Muscle of back (tissue), 11 donors: ENCODE results near the gene TBC1D22A. TPM values are rescaled to one million over a fixed set of nuclear protein-coding genes. Genes with fewer than 3 reads are reported as not detected.
A peak's percentile ranks its signal among the peaks of the same experiment; 100 is the strongest.
"Not testable (repeated sequence)": the region's sequence is repeated elsewhere in the genome, so short reads cannot be mapped to it uniquely, and the experiment has no call there.

Experiments used
- DNase-seq, 3 donors: peaks; one replicate each; pipeline versions ENCODE4 v3.0.0 to v3.0.0-alpha.2; 2013
- polyA plus RNA-seq, 10 donors: library from polyadenylated mRNA; unstranded; fragments of 120-200 nt; gene quantifications; one replicate each; pipeline ENCODE4 v1.2.1, GENCODE V29; 2013; ENCODE audit not compliant: insufficient read length in 10 of 10

TBC1D22A gene
- polyA plus RNA-seq, 10 donors, result 10.6 to 14.9 (median 13.4) TPM

GRCh38 chr22:47166033-47166404, 403.6 kb downstream of the TBC1D22A start:
- DNase-seq, result no peak

DNA sequence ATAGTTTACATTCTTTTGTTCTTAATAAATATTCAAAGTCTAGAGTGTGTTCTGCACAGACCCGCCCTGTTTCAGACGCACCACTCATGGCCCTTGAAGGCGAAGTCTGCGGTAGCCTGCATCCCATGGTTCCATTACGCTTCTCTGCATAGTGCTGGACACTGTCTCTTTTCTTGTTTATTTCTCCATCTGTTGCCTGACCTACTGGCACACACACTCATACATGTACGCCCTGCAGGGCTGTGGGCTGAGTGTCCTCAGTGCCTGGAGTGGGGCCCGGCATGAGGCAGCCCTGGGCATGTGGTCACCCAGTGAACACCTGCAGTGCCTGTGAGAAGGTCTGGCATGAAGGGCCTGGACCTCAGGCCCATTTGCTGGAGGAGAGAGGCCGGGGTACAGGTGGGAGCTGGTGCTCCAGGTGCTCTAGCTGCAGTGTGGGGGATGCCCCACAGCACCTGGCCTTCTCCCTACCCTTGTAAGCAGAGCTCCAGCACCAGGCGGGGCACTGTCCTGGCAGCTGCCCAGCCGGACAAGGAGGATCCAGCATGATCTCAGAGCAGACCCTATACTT, 404.1 kb downstream of the TBC1D22A start:
- no peak for DNase-seq

GRCh38 chr22:47167056-47167455, 404.6 kb downstream of the TBC1D22A start:
- no peak for DNase-seq

DNA sequence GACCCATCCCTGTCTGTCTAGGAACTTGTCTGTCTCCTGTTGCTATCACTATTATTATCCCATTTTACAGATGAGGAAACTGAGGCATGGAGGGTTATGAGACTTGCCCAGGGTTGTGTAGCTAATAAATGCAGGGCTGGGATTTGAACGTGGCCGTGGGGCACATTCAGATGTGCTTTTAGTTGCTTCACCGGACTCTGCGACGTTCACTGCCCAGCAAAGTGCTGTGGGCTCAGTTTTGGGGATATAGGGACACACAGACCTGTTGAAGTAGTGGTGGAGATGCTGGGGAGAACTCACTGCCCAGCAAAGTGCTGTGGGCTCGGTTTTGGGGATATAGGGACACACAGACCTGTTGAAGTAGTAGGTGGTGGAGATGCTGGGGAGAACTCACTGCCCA, 405.5 kb downstream of the TBC1D22A start:
- DNase-seq, result not testable (repeated sequence)

GRCh38 chr22:47168441-47168840, 406.0 kb downstream of the TBC1D22A start:
- DNase-seq, result no peak

DNA sequence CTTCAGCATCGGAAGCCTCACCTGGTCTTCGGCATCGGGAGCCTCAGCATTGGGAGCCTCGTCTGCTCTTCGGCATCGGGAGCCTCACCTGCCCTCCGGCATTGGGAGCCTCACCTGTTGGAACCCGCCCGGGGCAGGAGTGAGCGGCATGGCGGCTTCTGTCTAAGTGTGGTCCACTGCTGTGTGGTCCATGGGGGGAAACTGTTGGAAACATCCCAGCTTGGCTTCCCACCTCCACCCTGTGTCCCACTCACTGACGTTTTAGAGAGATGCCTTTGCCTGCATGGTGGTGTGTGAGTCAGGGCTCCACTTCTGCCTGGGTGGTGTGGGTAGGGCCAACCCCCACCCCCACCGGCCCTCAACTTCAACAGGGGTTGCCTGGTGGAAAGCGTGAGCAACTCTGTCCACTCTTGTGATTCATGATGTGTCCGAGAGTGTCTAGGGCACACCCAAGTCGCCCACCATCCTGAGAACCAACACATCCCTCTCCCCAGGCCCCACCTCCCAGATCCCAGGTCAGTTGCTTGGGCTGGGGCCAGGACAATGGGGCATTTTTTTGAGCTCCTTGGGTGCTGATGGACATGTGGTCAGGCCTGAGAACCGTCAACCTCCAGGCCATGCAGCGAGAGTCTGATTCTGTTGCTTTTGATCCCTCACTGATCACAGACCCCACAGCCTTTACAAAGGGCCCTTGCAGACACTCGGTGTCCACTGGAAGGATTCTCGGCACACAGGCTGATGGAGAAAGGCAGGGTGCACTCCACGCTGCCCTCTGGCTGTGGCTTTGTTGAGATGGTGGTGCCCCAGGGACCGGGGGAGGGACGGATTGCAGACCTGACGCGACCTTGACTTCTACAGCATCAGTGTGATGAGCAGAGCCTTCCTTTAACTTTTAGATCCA, 406.7 kb downstream of the TBC1D22A start:
- DNase-seq, result no peak

DNA sequence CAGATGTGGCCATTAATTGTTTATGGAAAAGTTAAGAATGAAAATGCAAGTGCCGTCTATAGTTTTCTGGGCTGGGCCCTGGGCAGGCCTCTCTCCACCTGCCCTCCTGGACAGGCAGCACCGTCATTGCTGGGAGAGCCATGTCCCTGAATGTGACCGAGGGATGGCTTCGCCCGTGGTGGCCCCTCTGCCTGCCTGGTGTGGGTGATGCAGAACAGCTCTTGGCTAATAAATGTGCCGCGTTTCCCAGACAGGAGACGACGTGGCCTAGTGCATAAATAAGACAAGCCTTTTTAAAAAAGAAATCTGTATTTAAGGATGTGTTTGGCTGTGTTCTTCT, 407.3 kb downstream of the TBC1D22A start:
- no peak for DNase-seq

DNA sequence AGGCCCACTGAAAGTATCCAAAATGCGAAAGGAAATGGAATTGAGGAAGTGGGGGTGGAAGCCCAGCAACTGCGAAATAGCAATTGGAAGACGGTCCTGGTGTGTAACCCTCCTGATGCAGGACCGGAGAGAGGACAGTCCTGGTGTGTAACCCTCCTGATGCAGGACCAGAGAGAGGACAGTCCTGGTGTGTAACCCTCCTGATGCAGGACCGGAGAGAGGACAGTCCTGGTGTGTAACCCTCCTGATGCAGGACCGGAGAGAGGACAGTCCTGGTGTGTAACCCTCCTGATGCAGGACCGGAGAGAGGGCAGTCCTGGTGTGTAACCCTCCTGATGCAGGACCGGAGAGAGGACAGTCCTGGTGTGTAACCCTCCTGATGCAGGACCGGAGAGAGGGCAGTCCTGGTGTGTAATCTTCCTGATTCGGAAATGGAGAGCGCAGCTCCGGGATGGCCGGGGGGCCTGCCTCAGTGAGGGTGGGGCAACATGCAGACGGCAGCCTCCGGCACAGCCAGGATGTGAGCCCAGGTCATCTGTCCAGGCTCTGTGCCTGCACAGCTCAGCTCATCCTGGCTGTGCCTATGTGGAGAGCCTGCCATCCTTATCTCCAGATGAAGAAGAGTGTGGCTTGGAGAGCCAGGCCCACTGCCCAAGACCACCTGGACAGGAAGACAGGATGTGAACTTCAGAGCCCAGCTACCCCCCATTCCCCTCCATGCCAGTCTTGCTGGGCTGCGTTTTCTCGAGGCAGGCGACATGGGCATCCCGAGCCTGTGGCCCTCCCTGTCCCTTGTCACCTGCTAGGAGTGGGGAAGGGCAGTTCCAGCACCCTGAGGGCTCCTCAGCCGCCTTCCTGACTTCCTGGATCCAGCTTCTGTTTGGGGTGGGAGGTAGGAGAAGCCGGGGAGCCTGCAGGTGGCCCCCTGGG, 408.3 kb downstream of the TBC1D22A start:
- not testable (repeated sequence) for DNase-seq

DNA sequence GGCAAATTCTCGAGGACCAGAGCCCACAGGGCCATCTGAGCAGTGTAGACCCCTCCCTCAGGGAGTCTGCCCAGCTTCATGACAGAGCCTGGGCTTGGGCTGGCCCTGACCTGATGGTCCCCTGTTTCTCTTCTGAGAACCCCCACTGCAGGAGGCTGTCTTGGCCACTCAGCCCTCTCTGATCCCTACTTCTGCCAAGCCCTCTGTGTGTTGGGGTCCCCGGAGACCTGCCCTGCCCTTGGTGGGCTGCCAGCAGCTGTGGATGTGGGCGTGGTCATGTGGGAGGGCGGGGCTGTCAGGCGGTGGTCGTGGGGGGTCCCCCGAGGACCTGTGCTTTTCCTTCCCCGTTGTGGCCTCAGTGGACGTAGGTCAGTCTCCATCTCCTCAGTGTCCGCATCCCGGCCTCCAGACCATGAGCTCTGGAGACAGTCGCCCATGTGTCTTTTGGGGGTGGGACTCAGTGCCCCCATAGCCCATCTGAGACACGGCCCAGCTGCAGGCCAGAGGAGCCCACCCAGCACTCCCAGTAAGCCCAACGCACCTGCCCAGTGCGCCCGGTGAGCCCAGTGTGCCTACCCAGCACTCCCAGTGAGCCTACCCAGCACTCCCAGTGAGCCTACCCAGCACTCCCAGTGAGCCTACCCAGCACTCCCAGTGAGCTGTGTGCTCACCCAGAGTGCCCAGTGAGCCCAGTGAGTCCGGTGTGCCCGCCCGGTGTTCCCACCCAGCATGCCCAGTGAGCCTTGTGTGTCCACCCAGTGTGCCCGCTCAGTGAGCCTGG, 409.2 kb downstream of the TBC1D22A start:
- DNase-seq, result no peak

- no peak for DNase-seq
Measured at GRCh38 chr22:47172771-47173534, 410.5 kb downstream of the TBC1D22A start.

DNA sequence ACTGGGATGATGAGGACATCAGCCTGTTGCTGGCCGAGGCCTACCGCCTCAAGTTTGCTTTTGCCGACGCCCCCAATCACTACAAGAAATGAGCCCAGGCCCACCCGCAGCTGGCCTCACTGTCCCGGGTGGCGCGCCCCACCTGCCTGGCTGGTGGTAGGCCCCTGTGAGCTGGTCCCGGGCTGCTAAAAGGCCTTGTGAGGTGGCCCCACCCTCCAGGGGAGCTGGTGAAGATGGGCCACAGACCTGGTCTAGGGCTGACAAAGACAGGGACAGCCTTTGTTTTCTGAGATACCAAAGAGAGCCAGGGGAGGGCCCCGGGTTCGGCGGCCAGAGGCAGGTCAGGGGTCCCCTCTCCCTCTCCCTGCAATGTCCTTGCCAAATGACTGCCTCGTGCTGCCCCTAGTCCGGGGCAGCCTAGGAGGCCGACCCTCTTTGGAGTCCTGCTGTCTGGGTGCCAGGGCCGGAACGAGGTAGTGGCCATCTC, 411.1 kb downstream of the TBC1D22A start:
- DNase-seq, result no peak

GRCh38 chr22:47174096-47174495, 411.6 kb downstream of the TBC1D22A start:
- no peak for DNase-seq

GRCh38 chr22:47174671-47175112, 412.2 kb downstream of the TBC1D22A start:
- no peak for DNase-seq

- peak; percentile 20 to 82 (median 67) for DNase-seq
Measured at GRCh38 chr22:47175151-47176025, 412.9 kb downstream of the TBC1D22A start.

- no peak for DNase-seq
Measured at GRCh38 chr22:47176026-47176389, 413.6 kb downstream of the TBC1D22A start.

GRCh38 chr22:47176573-47177333, 414.3 kb downstream of the TBC1D22A start:
- no peak for DNase-seq

DNA sequence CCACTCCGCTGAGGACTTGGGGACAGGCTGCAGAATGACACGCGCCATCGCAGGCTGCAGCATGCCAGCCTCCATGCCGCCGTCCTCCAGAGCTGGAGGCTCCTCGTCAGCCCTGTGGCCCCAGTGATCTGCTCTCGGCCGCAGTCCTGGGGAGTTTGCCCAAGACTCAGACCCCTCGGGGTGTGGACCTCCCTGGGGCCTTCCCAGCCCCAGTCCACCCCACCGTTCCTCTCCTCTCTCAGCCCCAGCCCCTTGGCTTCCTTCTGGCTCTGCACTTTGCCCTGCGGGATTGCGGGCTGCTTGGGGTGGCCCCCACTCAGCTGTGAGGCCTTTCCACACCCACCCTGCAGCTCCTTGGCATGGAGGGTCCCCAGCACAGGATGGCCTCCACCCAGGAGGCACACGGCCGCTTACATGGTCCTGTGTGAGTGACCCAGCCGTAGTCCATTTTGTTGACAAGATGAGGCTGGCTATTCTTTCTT, 414.9 kb downstream of the TBC1D22A start:
- DNase-seq, result no peak

DNA sequence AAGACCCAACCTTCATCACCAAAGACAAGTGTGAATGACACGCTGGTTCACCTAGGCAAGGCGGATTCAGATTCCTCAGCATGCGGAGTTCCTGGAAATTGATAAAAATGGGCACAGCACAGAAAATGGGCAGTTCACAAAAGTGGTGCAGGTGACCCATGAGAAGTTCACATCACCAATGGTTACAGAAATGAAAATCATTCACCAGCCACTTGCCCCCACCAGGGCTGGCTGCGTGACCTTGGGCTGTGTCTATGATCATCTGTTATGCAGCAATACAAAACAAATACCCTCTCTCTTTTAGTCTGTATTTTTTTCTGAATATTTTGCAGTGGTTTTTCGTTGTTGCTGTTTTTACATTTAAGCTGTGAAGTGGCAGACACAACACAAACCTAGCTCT, 415.9 kb downstream of the TBC1D22A start:
- no peak for DNase-seq

GRCh38 chr22:47180796-47181195, 418.3 kb downstream of the TBC1D22A start:
- DNase-seq, result no peak
